ENCODE measurements around the gene TMIGD3. TPM values are rescaled to one million over a fixed set of nuclear protein-coding genes. Genes with fewer than 3 reads are reported as not detected.

TMIGD3 gene
- total RNA-seq, 1 experiment from 2014 or later = not detected

DNA sequence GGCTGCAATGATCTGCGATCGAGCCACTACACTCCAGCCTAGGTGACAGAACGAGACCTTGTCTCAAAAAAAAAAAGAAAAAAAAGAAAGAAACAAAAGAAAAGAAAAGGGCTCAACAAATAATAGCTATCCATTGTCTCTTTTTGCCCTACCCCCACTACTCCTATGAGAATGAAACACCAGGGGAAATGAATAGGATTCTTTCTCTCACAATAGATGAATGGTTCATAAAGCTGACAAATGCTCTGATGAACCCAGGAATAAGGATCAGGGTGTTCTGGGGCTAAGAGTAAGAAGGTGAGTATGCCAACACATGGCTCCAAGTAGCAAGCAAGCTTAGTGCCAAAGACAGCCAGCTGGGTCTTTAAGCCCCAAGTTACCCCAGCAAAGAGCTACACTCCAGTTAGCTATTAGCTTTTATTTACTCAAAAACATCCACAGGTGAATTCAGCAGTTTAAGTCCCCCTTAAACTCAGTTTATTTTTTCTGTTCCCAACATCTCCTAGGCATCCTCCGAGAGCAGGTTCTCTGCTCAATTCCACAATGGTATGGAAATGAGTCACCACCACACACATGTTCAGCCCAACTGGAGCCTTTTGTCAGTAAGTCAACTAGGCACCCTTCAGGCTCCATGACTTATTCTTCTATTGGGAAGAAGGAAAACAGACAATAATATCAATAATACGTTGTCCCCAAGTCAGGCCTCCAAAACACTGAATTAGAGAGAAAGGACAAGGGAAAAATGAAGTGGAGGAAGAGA is 4.2 kb downstream of the TMIGD3 start:
- H3K79me2 ChIP-seq (ENCODE audit: low read length) = no peaks in the 10 kb centered on the region
- no peak overlapping the region for H3K4me3 ChIP-seq (ENCODE audit: low read length)
- no peak for TF ChIP-seq EZH2 (IDR thresholded peaks at IDR 0.05; ENCODE audit: low read length, unreplicated experiment)
- TF ChIP-seq EZH2phosphoT487 (IDR thresholded peaks at IDR 0.05; ENCODE audit: borderline replicate concordance, low read length) = no peak
- TF ChIP-seq, protein P1, sequence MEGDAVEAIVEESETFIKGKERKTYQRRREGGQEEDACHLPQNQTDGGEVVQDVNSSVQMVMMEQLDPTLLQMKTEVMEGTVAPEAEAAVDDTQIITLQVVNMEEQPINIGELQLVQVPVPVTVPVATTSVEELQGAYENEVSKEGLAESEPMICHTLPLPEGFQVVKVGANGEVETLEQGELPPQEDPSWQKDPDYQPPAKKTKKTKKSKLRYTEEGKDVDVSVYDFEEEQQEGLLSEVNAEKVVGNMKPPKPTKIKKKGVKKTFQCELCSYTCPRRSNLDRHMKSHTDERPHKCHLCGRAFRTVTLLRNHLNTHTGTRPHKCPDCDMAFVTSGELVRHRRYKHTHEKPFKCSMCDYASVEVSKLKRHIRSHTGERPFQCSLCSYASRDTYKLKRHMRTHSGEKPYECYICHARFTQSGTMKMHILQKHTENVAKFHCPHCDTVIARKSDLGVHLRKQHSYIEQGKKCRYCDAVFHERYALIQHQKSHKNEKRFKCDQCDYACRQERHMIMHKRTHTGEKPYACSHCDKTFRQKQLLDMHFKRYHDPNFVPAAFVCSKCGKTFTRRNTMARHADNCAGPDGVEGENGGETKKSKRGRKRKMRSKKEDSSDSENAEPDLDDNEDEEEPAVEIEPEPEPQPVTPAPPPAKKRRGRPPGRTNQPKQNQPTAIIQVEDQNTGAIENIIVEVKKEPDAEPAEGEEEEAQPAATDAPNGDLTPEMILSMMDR (conservative IDR thresholded peaks at IDR 0.05; ENCODE audit: low read depth, low read length) = no peak
- no peaks in the 10 kb centered on the region for H4K20me1 ChIP-seq (ENCODE audit: low read length)
- ATAC-seq (no peak), DNase-seq (no peak)
- intact Hi-C loops (cut with micrococcal nuclease) = no loop called here
- no peak overlapping the region for H2AFZ ChIP-seq (ENCODE audit: low read length)
- no peak overlapping the region for H3K27ac ChIP-seq (ENCODE audit: low read length)
- H3K4me2 ChIP-seq (ENCODE audit: low read length) = no peak overlapping the region
- no peaks in the 10 kb centered on the region for H3K4me1 ChIP-seq (ENCODE audit: insufficient read depth, low read length)
- H3K9me3 ChIP-seq (ENCODE audit: low read length) = no peaks in the 10 kb centered on the region
- BruUV-seq (replicated peaks) = no TSS peak
- 0 out of 2 replicates have a peak, but pooled peaks cover under 1% of the 10 kb centered on the region for H3K27me3 ChIP-seq (ENCODE audit: low read length)
- no peak overlapping the region for H3K9ac ChIP-seq (ENCODE audit: low read length)
- no peaks in the 10 kb centered on the region for H3K9me2 ChIP-seq (replicated peaks; ENCODE audit: low read length)
- H3F3A ChIP-seq (ENCODE audit: low read length, unreplicated experiment) = no peaks in the 10 kb centered on the region
- ChIA-PET CTCF (interaction anchor here (0.6 kb wide), 1 partner anchor 83 kb away, joined by 3 read pairs; no protein-coding TSS in a partner anchor), POLR2A (ENCODE audit: unreplicated experiment) (no interaction called here)
- no peaks in the 10 kb centered on the region for H3K36me3 ChIP-seq (ENCODE audit: low read depth, low read length)

DNA sequence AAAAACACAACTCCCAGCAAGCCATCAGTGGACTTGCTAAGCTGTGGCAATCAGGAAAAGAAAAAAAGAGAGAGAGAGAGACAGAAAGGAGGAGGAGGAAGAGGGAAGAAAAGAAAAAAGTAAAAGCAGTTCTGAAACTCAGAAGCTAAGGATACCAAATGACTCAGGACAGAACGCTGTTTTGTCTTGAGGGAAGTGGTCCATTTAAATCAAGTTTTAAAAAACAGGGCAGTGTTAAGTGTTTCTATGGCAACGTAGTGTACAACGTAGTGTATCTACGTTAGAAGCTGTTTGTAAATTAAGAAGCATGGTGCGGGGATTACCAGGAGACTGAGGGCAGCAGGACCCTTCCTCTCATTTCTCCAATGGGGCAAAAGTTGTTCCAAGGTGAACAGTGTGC is 5.8 kb downstream of the TMIGD3 start:
- TF ChIP-seq EZH2 (IDR thresholded peaks at IDR 0.05; ENCODE audit: low read length, unreplicated experiment) (no peak), EZH2phosphoT487 (IDR thresholded peaks at IDR 0.05; ENCODE audit: borderline replicate concordance, low read length) (no peak)
- TF ChIP-seq, protein P1 (conservative IDR thresholded peaks at IDR 0.05; ENCODE audit: low read depth, low read length) = no peak
- ATAC-seq = no peak
- H2AFZ ChIP-seq (ENCODE audit: low read length) = no peak overlapping the region
- H3K36me3 ChIP-seq (ENCODE audit: low read depth, low read length) = no peaks in the 10 kb centered on the region
- no peaks in the 10 kb centered on the region for H3F3A ChIP-seq (ENCODE audit: low read length, unreplicated experiment)
- H3K4me2 ChIP-seq (ENCODE audit: low read length) = no peak overlapping the region
- no peak overlapping the region for H3K4me3 ChIP-seq (ENCODE audit: low read length)
- H3K27me3 ChIP-seq (ENCODE audit: low read length) = peaks cover 14% of the 10 kb centered on the region
- CTCF ChIA-PET = no interaction called here
- no peaks in the 10 kb centered on the region for H3K9me3 ChIP-seq (ENCODE audit: low read length)
- no peak overlapping the region for H3K9ac ChIP-seq (ENCODE audit: low read length)
- H3K9me2 ChIP-seq (replicated peaks; ENCODE audit: low read length) = no peaks in the 10 kb centered on the region
- intact Hi-C loops (cut with micrococcal nuclease) = no loop called here
- no peaks in the 10 kb centered on the region for H3K4me1 ChIP-seq (ENCODE audit: insufficient read depth, low read length)
- no peaks in the 10 kb centered on the region for H3K79me2 ChIP-seq (ENCODE audit: low read length)
- H3K27ac ChIP-seq (ENCODE audit: low read length) = no peak overlapping the region
- H4K20me1 ChIP-seq (ENCODE audit: low read length) = no peaks in the 10 kb centered on the region
- POLR2A ChIA-PET (ENCODE audit: unreplicated experiment) = no interaction called here
- DNase-seq = no peak
- no TSS peak for BruUV-seq (replicated peaks)

DNA sequence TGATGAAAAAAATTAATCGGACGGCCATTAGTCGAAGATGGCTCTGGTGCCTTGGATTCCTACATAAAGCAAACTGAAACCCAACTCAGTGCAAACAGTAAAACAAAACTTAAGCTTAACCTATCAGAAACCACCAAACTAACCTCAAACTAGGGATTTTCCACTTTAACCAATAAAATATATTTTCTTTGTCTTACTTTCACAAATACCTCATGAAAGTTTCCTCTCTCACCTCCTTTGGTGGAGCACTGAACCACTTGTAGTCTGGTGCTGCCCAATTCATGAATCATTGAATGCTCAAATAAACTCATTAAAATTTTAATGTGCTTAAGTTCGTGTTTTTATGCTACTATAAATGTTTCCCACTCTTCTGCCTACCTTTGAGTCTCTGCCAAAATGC is 7.0 kb downstream of the TMIGD3 start:
- no peaks in the 10 kb centered on the region for H3K4me1 ChIP-seq (ENCODE audit: insufficient read depth, low read length)
- H4K20me1 ChIP-seq (ENCODE audit: low read length) = no peaks in the 10 kb centered on the region
- TF ChIP-seq EZH2 (IDR thresholded peaks at IDR 0.05; ENCODE audit: low read length, unreplicated experiment) (no peak), EZH2phosphoT487 (IDR thresholded peaks at IDR 0.05; ENCODE audit: borderline replicate concordance, low read length) (no peak)
- TF ChIP-seq, protein P1 (conservative IDR thresholded peaks at IDR 0.05; ENCODE audit: low read depth, low read length) = no peak
- peaks cover 14% of the 10 kb centered on the region for H3K27me3 ChIP-seq (ENCODE audit: low read length)
- H3K9me3 ChIP-seq (ENCODE audit: low read length) = no peaks in the 10 kb centered on the region
- no peak overlapping the region for H3K27ac ChIP-seq (ENCODE audit: low read length)
- no peaks in the 10 kb centered on the region for H3K9me2 ChIP-seq (replicated peaks; ENCODE audit: low read length)
- BruUV-seq (replicated peaks) = no TSS peak
- no peak overlapping the region for H3K9ac ChIP-seq (ENCODE audit: low read length)
- DNase-seq = no peak
- intact Hi-C loops (cut with micrococcal nuclease) = no loop called here
- no peaks in the 10 kb centered on the region for H3F3A ChIP-seq (ENCODE audit: low read length, unreplicated experiment)
- H3K4me3 ChIP-seq (ENCODE audit: low read length) = no peak overlapping the region
- POLR2A ChIA-PET (ENCODE audit: unreplicated experiment) = interaction anchor here (0.7 kb wide), 1 partner anchor 1056 kb away, joined by 3 read pairs; no protein-coding TSS in a partner anchor
- ATAC-seq = peak; percentile 73
- no peak overlapping the region for H2AFZ ChIP-seq (ENCODE audit: low read length)
- CTCF ChIA-PET = interaction anchor here (1.5 kb wide), 1 partner anchor 15 kb away, joined by 3 read pairs; no protein-coding TSS in a partner anchor
- H3K4me2 ChIP-seq (ENCODE audit: low read length) = no peak overlapping the region
- no peaks in the 10 kb centered on the region for H3K79me2 ChIP-seq (ENCODE audit: low read length)
- H3K36me3 ChIP-seq (ENCODE audit: low read depth, low read length) = no peaks in the 10 kb centered on the region

Data from PC-3 (cell line).